PC-3 (cell line): ENCODE measurements around the gene RRAS.

Source experiments
- CTCF ChIP-seq: fragments of 300-600 bp; sonication (generic); conservative IDR thresholded peaks from 2 replicates; pipeline ENCODE4 v1.5.1; 2017; ENCODE audit warnings: antibody characterized with exemption, low read depth, mild to moderate bottlenecking, low read length
- EZH2 ChIP-seq: fragments of 300-600 bp; sonication (generic); IDR thresholded peaks from one replicate; pipeline ENCODE4 v1.6.1; 2017; ENCODE audit warnings: antibody characterized with exemption, mild to moderate bottlenecking, low read length; ENCODE audit not compliant: unreplicated experiment

- TF ChIP-seq CTCF (no peak), EZH2 (no peak)
These were observed 4.3 kb downstream of the RRAS start for GRCh38 chr19:49635530-49636232.
